ENCODE measurements around the gene MXI1.
"Not testable (repeated sequence)": the region's sequence is repeated elsewhere in the genome, so short reads cannot be mapped to it uniquely, and the experiment has no call there.

MXI1 gene

DNA sequence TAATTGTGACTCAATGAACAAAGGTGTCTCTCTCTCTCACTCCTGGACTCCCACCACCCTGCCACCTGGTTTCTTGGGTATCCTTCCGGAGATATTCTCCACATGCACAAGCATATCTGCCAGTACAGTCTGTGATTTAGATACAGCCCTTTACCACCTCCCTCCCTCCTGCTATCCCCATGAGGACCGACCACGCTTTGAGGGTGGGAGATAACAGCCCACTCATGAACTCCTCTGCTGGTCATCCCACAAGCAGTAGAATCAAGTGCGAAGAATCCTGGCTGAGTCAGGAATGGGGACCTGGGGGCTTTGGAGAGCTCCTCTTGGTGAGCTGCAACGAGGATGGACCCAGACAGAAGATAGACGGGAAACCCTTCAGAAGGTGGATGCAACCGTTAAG lies 28.2 kb upstream of the MXI1 start:
- no peaks in the 10 kb centered on the region for H3K36me3 ChIP-seq (ENCODE audit: control insufficient read depth in 5 of 5, insufficient read depth in 5 of 5, low read length in 5 of 5)
- no peaks in the 10 kb centered on the region for H3K9me3 ChIP-seq (ENCODE audit: control insufficient read depth in 5 of 5, low read length in 5 of 5)
- no peak overlapping the region for H3K27ac ChIP-seq (ENCODE audit: low read depth, low read length)
- no peak overlapping the region for H3K9ac ChIP-seq (ENCODE audit: low read length in 5 of 5)
- peaks cover 0 to 10% (median 0%) of the 10 kb centered on the region in 5 donors for H3K4me1 ChIP-seq (ENCODE audit: control insufficient read depth in 5 of 5, insufficient read depth in 5 of 5, low read length in 5 of 5)
- no peak overlapping the region for H3K4me3 ChIP-seq (ENCODE audit: low read depth in 1 of 5, low read length in 5 of 5)
- peaks cover 0 to 9% (median 7%) of the 10 kb centered on the region in 5 donors for H3K27me3 ChIP-seq (ENCODE audit: control insufficient read depth in 5 of 5, insufficient read depth in 4 of 5, low read length in 5 of 5)

DNA sequence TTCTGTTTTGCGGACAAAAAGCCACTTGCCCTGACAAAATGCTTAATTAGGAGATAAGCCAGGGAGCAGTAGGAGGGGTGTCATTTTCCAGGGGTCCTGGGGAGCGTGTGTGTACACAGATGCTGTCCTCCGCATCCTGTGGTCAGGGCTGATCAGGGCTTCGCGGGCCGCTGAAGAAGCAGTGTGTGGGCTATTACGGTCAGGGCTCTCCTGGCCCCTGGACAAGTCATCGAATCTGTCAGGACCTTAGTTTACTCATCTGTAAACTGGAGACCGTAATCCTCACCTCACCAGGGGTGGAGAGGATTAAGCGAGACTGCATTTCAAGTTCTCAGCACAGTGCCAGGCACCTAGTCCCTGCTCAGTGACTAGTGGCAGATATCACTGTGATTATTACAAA lies 26.0 kb upstream of the MXI1 start:
- H3K9ac ChIP-seq (ENCODE audit: low read length in 5 of 5) = no peak overlapping the region
- no peaks in the 10 kb centered on the region for H3K9me3 ChIP-seq (ENCODE audit: control insufficient read depth in 5 of 5, low read length in 5 of 5)
- H3K4me1 ChIP-seq (ENCODE audit: control insufficient read depth in 5 of 5, insufficient read depth in 5 of 5, low read length in 5 of 5) = peaks cover 0 to 2% (median 0%) of the 10 kb centered on the region in 5 donors
- peaks cover 0 to 4% (median 0%) of the 10 kb centered on the region in 5 donors for H3K27me3 ChIP-seq (ENCODE audit: control insufficient read depth in 5 of 5, insufficient read depth in 4 of 5, low read length in 5 of 5)
- no peak overlapping the region for H3K4me3 ChIP-seq (ENCODE audit: low read depth in 1 of 5, low read length in 5 of 5)
- H3K27ac ChIP-seq (ENCODE audit: low read depth, low read length) = no peak overlapping the region
- H3K36me3 ChIP-seq (ENCODE audit: control insufficient read depth in 5 of 5, insufficient read depth in 5 of 5, low read length in 5 of 5) = no peaks in the 10 kb centered on the region

DNA sequence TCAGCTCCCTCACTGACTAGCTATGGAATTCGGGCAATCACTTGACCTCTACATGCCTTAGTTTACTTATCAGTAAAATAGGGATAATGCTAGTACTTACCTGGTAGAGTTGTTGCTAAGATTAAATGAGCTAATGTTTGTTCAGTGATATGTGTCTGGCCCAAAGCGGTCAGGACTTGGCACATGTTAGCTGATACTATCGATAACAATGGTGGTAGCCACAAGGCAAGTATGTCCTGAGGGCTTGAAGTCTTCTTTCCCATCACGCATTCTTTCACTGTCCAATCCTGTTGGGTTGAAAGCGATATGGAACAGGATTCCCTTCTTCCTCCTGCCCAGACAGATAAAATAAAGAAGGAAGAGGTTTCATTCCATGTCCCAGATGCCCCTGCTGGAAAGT lies 25.5 kb upstream of the MXI1 start:
- no peak overlapping the region for H3K4me3 ChIP-seq (ENCODE audit: low read depth in 1 of 5, low read length in 5 of 5)
- no peak overlapping the region for H3K9ac ChIP-seq (ENCODE audit: low read length in 5 of 5)
- H3K36me3 ChIP-seq (ENCODE audit: control insufficient read depth in 5 of 5, insufficient read depth in 5 of 5, low read length in 5 of 5) = no peaks in the 10 kb centered on the region
- H3K27me3 ChIP-seq (ENCODE audit: control insufficient read depth in 5 of 5, insufficient read depth in 4 of 5, low read length in 5 of 5) = peaks cover 0 to 3% (median 0%) of the 10 kb centered on the region in 5 donors
- no peaks in the 10 kb centered on the region for H3K9me3 ChIP-seq (ENCODE audit: control insufficient read depth in 5 of 5, low read length in 5 of 5)
- H3K27ac ChIP-seq (ENCODE audit: low read depth, low read length) = no peak overlapping the region
- H3K4me1 ChIP-seq (ENCODE audit: control insufficient read depth in 5 of 5, insufficient read depth in 5 of 5, low read length in 5 of 5) = no peaks in the 10 kb centered on the region

DNA sequence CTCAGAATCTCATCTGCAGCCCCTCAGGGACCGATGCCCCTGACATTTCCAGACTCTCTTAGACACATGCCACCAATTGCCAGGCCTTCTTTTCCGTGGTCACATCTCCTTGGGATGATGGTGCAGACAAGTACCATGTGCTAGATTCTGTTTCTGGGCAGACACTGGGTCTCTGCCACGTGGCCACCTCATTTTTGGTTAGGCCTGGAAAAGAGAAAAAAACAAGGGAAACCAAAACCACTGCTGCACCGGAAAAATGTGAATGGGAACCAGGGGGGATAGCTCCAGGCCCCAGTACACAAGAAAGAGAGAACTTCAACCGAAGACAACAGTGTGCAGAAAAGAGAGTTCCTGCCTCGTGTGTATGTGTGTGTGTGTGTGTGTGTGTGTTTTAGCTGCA lies 23.0 kb upstream of the MXI1 start:
- Histone ChIP-seq H3K4me3 (ENCODE audit: low read depth in 1 of 5, low read length in 5 of 5) (no peak overlapping the region), H3K27me3 (ENCODE audit: control insufficient read depth in 5 of 5, insufficient read depth in 4 of 5, low read length in 5 of 5) (peaks cover 0 to 3% (median 0%) of the 10 kb centered on the region in 5 donors)

DNA sequence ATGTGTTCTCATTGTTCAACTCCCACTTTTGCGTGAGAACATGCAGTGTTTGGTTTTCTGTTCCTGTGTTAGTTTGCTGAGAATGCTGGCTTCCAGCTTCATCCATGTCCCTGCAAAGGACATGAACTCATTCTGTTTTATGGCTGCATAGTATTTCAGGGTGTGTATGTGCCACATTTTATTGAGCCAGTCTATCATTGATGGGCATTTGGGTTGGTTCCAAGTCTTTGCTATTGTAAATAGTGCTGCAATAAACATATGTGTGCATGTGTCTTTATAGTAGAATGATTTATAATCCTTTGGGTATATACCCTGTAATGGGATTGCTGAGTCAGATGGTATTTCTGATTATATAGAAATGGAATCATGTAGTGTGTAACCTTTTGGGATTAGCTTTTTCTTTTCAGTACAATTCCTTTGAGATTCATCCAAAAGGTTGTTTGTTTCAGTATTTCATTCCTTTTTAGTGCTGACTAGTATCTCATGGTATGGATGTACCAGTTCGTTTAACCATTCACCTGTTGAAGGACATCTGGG lies 21.7 kb upstream of the MXI1 start:
- not testable (repeated sequence) for H3K4me1 ChIP-seq (ENCODE audit: control insufficient read depth in 5 of 5, insufficient read depth in 5 of 5, low read length in 5 of 5); H3K9ac ChIP-seq (ENCODE audit: low read length in 5 of 5); H3K27me3 ChIP-seq (ENCODE audit: control insufficient read depth in 5 of 5, insufficient read depth in 4 of 5, low read length in 5 of 5); H3K36me3 ChIP-seq (ENCODE audit: control insufficient read depth in 5 of 5, insufficient read depth in 5 of 5, low read length in 5 of 5); H3K9me3 ChIP-seq (ENCODE audit: control insufficient read depth in 5 of 5, low read length in 5 of 5); H3K4me3 ChIP-seq (ENCODE audit: low read depth in 1 of 5, low read length in 5 of 5); H3K27ac ChIP-seq (ENCODE audit: low read depth, low read length)

More for the DNA sequence above, 23.0 kb upstream of the MXI1 start:
- no peaks in the 10 kb centered on the region for H3K9me3 ChIP-seq (ENCODE audit: control insufficient read depth in 5 of 5, low read length in 5 of 5)
- no peaks in the 10 kb centered on the region for H3K4me1 ChIP-seq (ENCODE audit: control insufficient read depth in 5 of 5, insufficient read depth in 5 of 5, low read length in 5 of 5)
- no peak overlapping the region for H3K27ac ChIP-seq (ENCODE audit: low read depth, low read length)
- H3K9ac ChIP-seq (ENCODE audit: low read length in 5 of 5) = no peak overlapping the region
- H3K36me3 ChIP-seq (ENCODE audit: control insufficient read depth in 5 of 5, insufficient read depth in 5 of 5, low read length in 5 of 5) = no peaks in the 10 kb centered on the region

DNA sequence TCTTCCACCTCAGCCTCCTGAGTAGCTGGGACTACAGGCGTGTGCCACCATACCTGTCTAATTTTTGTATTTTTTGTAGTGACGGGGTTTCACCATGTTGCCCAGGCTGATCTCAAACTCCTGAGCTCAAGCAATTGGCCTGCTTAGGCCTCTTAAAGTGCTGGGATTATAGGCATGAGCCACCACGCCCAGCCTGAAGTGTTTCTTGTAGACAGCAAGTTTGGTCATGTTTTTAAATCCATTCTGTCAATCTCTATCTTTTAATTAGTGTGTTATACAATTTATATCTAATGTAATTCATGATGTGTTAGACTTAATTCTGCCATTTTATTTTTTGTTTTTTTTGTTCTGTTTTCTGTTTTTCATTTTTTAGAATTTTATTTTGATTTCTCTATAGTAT lies 17.2 kb upstream of the MXI1 start:
- H3K27me3 ChIP-seq (ENCODE audit: control insufficient read depth in 5 of 5, insufficient read depth in 4 of 5, low read length in 5 of 5) = peaks cover 0 to 3% (median 0%) of the 10 kb centered on the region in 5 donors
- H3K27ac ChIP-seq (ENCODE audit: low read depth, low read length) = no peak overlapping the region
- H3K4me1 ChIP-seq (ENCODE audit: control insufficient read depth in 5 of 5, insufficient read depth in 5 of 5, low read length in 5 of 5) = no peaks in the 10 kb centered on the region
- H3K36me3 ChIP-seq (ENCODE audit: control insufficient read depth in 5 of 5, insufficient read depth in 5 of 5, low read length in 5 of 5) = no peaks in the 10 kb centered on the region
- H3K9ac ChIP-seq (ENCODE audit: low read length in 5 of 5) = no peak overlapping the region
- no peaks in the 10 kb centered on the region for H3K9me3 ChIP-seq (ENCODE audit: control insufficient read depth in 5 of 5, low read length in 5 of 5)
- no peak overlapping the region for H3K4me3 ChIP-seq (ENCODE audit: low read depth in 1 of 5, low read length in 5 of 5)

DNA sequence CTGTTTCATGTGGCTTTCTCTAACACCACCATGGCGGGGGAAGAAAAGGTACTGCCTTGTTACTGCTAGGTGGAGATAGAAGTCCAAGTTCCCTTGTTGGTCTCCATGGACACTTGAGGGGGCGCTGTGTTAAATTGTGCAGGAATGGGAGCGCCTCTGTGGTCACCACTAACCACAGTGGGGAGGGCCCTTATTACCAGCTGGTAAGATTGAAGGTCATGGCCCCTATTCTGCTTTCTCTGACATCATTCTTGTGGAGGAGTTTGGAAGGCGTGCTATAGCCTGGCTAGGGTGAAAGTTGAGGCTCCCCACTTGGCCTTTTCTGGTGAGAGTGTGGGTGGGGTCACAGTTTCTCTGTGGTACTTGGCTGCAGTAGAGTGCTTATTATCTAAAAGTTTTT lies 14.9 kb upstream of the MXI1 start:
- no peaks in the 10 kb centered on the region for H3K36me3 ChIP-seq (ENCODE audit: control insufficient read depth in 5 of 5, insufficient read depth in 5 of 5, low read length in 5 of 5)
- no peak overlapping the region for H3K4me3 ChIP-seq (ENCODE audit: low read depth in 1 of 5, low read length in 5 of 5)
- no peak overlapping the region for H3K9ac ChIP-seq (ENCODE audit: low read length in 5 of 5)
- H3K27ac ChIP-seq (ENCODE audit: low read depth, low read length) = no peak overlapping the region
- H3K4me1 ChIP-seq (ENCODE audit: control insufficient read depth in 5 of 5, insufficient read depth in 5 of 5, low read length in 5 of 5) = no peaks in the 10 kb centered on the region
- peaks cover 0 to 4% (median 0%) of the 10 kb centered on the region in 5 donors for H3K27me3 ChIP-seq (ENCODE audit: control insufficient read depth in 5 of 5, insufficient read depth in 4 of 5, low read length in 5 of 5)
- H3K9me3 ChIP-seq (ENCODE audit: control insufficient read depth in 5 of 5, low read length in 5 of 5) = no peaks in the 10 kb centered on the region

DNA sequence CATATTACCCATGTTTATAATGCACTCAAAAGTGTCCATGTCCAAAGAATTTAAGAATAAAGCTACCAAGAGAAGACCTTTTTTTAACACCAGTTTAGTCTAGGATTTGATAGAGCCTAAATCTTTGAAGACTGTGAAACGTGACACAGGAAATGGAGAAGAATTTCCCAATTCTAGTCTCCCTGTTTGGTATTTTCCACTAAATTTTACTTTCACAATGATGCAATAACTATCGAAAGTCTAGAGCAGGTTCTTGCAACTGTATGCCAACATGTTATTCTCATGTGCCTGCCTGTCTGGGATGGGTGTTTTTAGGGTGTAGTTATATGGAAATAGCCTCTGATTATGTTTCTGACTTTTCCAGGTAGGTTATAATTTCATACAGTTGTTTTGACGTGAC lies 6.9 kb upstream of the MXI1 start:
- H3K4me1 ChIP-seq (ENCODE audit: control insufficient read depth in 5 of 5, insufficient read depth in 5 of 5, low read length in 5 of 5) = no peaks in the 10 kb centered on the region
- H3K4me3 ChIP-seq (ENCODE audit: low read depth in 1 of 5, low read length in 5 of 5) = no peak overlapping the region
- no peak overlapping the region for H3K27ac ChIP-seq (ENCODE audit: low read depth, low read length)
- H3K9me3 ChIP-seq (ENCODE audit: control insufficient read depth in 5 of 5, low read length in 5 of 5) = no peaks in the 10 kb centered on the region
- H3K36me3 ChIP-seq (ENCODE audit: control insufficient read depth in 5 of 5, insufficient read depth in 5 of 5, low read length in 5 of 5) = no peaks in the 10 kb centered on the region
- no peak overlapping the region for H3K9ac ChIP-seq (ENCODE audit: low read length in 5 of 5)
- peaks cover 0 to 4% (median 0%) of the 10 kb centered on the region in 5 donors for H3K27me3 ChIP-seq (ENCODE audit: control insufficient read depth in 5 of 5, insufficient read depth in 4 of 5, low read length in 5 of 5)

DNA sequence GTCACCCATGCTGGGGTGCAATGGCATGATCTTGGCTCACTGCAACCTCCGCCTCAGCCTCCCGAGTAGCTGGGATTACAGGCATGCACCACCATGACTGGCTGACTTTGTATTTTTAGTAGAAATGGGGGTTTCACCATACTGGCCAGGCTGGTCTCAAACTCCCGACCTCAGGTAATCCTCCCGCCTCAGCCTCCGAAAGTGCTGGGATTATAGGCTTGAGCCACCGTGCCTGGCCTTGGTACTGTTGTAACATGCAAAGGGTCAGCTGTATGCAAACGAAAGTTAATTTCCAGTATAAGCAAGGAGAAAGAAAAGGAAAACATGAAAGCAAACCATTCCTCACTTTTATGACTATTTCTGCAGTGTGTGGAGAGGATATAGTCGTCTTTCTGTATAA lies 6.4 kb upstream of the MXI1 start:
- not testable (repeated sequence) for H3K36me3 ChIP-seq (ENCODE audit: control insufficient read depth in 5 of 5, insufficient read depth in 5 of 5, low read length in 5 of 5); H3K27me3 ChIP-seq (ENCODE audit: control insufficient read depth in 5 of 5, insufficient read depth in 4 of 5, low read length in 5 of 5); H3K9ac ChIP-seq (ENCODE audit: low read length in 5 of 5); H3K4me3 ChIP-seq (ENCODE audit: low read depth in 1 of 5, low read length in 5 of 5); H3K4me1 ChIP-seq (ENCODE audit: control insufficient read depth in 5 of 5, insufficient read depth in 5 of 5, low read length in 5 of 5); H3K27ac ChIP-seq (ENCODE audit: low read depth, low read length); H3K9me3 ChIP-seq (ENCODE audit: control insufficient read depth in 5 of 5, low read length in 5 of 5)

DNA sequence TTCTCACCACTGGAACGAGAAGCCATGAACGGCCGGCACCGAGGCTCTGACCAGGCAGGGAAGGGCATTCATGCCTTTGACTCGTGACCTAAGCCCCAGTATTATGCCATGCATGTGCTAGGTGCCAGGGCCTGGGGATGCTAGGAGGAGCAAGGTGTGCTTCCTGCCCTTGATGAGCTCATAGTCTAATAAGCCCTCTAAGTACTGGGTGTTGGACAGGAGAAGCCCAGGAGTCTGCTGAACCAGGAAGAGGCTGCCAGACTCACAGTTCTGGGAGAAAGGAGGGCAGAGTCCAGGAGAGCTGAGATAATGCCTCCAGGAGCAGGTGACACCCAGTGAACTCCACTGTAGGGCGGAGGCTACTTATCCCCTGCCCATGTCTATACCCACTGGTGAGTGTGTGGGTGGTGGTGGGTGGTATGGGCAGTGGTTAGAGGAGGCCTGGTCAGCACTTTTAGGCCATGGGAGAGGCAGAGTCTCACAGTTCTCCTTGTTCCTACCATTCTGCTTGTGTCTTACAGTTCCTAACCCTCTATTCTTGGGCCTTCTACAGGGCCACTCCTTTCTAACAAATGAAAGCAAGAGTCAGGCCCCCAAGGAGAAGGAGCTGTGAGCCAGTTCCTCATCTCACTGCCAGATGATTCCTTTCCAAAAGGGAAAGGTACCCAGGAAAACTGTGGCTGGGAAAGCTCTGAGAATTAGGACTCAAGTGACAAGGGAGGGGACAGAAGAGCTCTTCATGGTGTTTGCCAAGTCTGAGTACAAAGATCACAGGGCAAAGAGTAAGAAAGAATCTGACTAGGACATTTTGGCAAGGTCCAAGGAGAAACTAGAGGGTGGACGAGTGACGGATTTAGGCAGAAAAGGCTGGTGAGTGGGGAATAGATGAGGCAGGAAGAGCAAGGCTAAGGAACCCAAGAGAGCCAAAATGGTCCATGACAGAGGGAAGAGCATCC lies 3.6 kb upstream of the MXI1 start:
- H3K9me3 ChIP-seq (ENCODE audit: control insufficient read depth in 5 of 5, low read length in 5 of 5) = no peaks in the 10 kb centered on the region
- H3K9ac ChIP-seq (ENCODE audit: low read length in 5 of 5) = no peak overlapping the region
- H3K4me3 ChIP-seq (ENCODE audit: low read depth in 1 of 5, low read length in 5 of 5) = no peak overlapping the region
- no peaks in the 10 kb centered on the region for H3K36me3 ChIP-seq (ENCODE audit: control insufficient read depth in 5 of 5, insufficient read depth in 5 of 5, low read length in 5 of 5)
- no peak overlapping the region for H3K27ac ChIP-seq (ENCODE audit: low read depth, low read length)
- peaks cover 0 to 17% (median 12%) of the 10 kb centered on the region in 5 donors for H3K4me1 ChIP-seq (ENCODE audit: control insufficient read depth in 5 of 5, insufficient read depth in 5 of 5, low read length in 5 of 5)
- H3K27me3 ChIP-seq (ENCODE audit: control insufficient read depth in 5 of 5, insufficient read depth in 4 of 5, low read length in 5 of 5) = no peaks in the 10 kb centered on the region
